HG03558 (cell line): ENCODE measurements around the gene GJB6.
A peak's percentile ranks its signal among the peaks of the same experiment; 100 is the strongest.
"Not testable (repeated sequence)": the region's sequence is repeated elsewhere in the genome, so short reads cannot be mapped to it uniquely, and the experiment has no call there.

Source experiments
- ATAC-seq: cut with Tn5 transposase; IDR thresholded peaks from one replicate; pipeline ENCODE4 v1.9.1; 2021; ENCODE audit warnings: moderate number of reproducible peaks; ENCODE audit not compliant: unreplicated experiment; ENCODE audit errors: extremely low read depth

Gene GJB6

GRCh38 chr13:20231839-20232555 lies at the start of gene GJB6:
GJB6 (minus strand) TSS chr13:20232319; CDS start chr13:20223480, 8,839 bp downstream.
- no peak for ATAC-seq

GRCh38 chr13:20276901-20277300 lies 44.8 kb upstream of the GJB6 start:
- ATAC-seq: not testable (repeated sequence)

GRCh38 chr13:20274466-20274865 lies 42.3 kb upstream of the GJB6 start:
- ATAC-seq: no peak

GRCh38 chr13:20272588-20273171 lies 40.6 kb upstream of the GJB6 start:
- no peak for ATAC-seq

GRCh38 chr13:20272104-20272503 lies 40.0 kb upstream of the GJB6 start:
- ATAC-seq: no peak

GRCh38 chr13:20271441-20271840 lies 39.3 kb upstream of the GJB6 start:
- no peak for ATAC-seq

- ATAC-seq: no peak
These were observed 38.2 kb upstream of the GJB6 start for GRCh38 chr13:20270163-20270865.

- peak; percentile 95 for ATAC-seq
These were observed 32.3 kb upstream of the GJB6 start for GRCh38 chr13:20264271-20265018.

- ATAC-seq: no peak
These were observed 31.4 kb upstream of the GJB6 start for GRCh38 chr13:20263393-20264044.

GRCh38 chr13:20258963-20259288 lies 26.8 kb upstream of the GJB6 start:
- no peak for ATAC-seq

GRCh38 chr13:20258208-20258962 lies 26.3 kb upstream of the GJB6 start:
- ATAC-seq: no peak

- no peak for ATAC-seq
These were observed 22.0 kb upstream of the GJB6 start for GRCh38 chr13:20254076-20254475.

- no peak for ATAC-seq
These were observed 17.8 kb upstream of the GJB6 start for GRCh38 chr13:20249913-20250312.

- ATAC-seq: no peak
These were observed 15.8 kb upstream of the GJB6 start for GRCh38 chr13:20247963-20248362.

- no peak for ATAC-seq
These were observed 15.3 kb upstream of the GJB6 start for GRCh38 chr13:20247403-20247802.

GRCh38 chr13:20241593-20241992 lies 9.5 kb upstream of the GJB6 start:
- no peak for ATAC-seq

- no peak for ATAC-seq
These were observed 7.6 kb upstream of the GJB6 start for GRCh38 chr13:20239748-20240147.

GRCh38 chr13:20232556-20233277 lies 598 bp upstream of the GJB6 start:
- ATAC-seq: no peak
